ELF-1 (cell line): Measurements from ENCODE around the gene IL16.

ENCODE experiments used
- DNase-seq: peaks from one replicate; pipeline ENCODE4 v3.0.0-alpha.2; 2016; ENCODE audit warnings: low read depth, low spot score

IL16 gene

DNA sequence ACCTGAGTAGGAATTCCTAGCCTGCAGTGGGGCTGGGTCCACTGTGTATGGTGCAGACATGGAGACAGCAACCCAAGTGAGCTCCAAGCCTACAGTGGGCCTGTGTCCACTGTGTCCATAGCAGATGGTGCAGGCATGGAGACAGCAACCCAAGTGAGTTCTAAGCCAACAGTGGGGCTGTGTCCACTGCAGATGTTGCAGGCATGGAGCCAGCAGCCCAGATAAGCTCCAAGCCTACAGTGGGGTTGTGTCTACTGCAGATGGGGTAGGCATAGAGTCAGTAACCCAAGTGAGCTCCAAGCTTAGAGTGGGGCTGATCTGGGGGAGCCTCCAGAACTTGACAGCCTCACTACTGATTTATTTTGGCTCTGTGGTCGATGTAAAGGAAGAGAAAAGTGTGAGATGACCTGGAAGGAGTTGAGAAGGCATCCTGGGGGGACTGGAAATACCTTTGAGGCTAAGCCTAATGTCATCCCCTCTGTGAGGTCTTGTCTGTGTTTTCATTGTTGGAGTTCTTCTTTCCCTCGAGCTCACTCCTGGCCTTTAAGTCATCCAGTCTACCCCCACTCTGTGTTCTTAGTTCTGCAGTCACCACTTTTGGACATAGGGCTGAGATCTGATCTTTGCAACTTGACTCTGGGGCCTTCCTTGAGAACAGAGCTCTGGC lies 22.4 kb upstream of the IL16 start:
- no peak for DNase-seq

DNA sequence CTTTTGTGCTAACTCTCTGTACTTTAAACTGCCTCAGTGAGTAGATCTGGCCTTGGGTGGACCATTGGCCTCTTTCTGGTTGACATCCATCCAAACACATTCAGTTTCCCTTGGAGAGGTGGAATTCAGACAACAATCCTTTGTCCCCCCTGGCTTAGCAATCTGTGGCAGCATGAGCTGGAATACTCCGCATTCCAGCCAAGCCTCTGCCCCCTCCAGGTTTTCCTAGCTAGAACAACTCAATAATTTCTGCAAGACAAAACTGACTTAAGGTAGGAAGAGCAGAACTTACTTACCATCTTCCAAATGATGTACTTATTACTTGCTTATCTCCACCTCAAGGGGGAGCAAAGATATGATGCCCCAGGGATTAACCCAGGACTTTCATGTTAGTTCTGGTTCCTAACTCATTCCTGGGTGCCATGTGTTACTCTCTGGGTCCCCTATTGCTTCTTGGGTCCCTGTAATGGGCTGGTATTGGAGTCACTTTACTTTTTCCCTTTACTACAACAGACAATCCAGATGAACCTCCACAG lies 21.8 kb upstream of the IL16 start:
- no peak for DNase-seq

DNA sequence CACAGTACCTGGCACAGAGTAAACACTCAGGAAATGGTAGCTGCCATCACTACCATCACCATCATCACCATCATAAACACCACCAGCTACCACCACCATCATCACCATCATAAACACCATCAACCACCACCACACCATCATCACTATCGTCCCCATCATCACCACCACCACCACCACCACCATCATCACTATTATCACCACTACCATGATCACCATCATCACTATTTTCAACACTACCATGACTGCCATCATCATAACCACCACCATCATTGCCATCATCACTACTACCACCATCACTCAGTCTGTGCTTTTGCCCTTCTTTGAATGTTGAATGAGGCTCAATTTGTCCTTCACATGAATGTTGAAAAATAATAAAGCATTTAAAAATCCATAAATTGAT lies 21.2 kb upstream of the IL16 start:
- DNase-seq: no peak

- DNase-seq: no peak
Measured at GRCh38 chr15:81176291-81176893, 20.3 kb upstream of the IL16 start.

- DNase-seq: no peak
Measured at GRCh38 chr15:81178365-81178764, 18.3 kb upstream of the IL16 start.

- no peak for DNase-seq
Measured at GRCh38 chr15:81181220-81181619, 15.5 kb upstream of the IL16 start.

DNA sequence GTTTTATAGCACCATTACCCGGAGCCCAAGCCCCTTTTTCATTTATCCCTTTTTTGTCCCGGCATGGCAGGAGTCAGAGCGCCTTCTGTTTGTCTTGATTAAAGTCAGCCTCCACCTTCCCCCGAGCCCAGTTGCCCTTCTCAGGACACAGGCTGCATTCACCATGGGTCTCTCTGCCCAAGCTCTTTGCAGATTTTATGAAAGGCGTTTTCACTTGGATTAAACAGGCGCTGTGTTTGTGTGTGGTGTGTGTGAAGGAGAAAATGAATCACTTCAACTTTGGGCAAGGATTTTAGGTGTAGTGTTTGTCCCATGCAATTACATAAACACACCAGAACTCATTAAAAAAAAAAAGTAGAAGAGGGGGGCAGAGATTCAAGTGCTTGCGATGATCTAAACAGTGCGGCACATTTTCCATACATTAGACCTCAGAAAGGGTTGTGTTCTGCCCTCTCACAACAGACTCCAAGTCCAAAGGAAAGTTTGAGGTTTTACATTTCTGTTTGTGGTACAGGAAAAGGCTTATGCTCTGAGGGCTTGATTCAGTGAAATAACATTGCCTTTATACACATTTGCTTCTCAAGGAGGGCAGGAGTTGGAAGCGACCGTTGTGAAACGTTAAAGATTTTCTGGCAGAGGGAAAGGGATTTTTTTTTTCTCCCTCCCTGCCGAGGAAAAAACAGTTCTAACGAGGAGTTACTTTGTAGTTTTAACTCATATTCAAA lies 14.5 kb upstream of the IL16 start:
- no peak for DNase-seq

DNA sequence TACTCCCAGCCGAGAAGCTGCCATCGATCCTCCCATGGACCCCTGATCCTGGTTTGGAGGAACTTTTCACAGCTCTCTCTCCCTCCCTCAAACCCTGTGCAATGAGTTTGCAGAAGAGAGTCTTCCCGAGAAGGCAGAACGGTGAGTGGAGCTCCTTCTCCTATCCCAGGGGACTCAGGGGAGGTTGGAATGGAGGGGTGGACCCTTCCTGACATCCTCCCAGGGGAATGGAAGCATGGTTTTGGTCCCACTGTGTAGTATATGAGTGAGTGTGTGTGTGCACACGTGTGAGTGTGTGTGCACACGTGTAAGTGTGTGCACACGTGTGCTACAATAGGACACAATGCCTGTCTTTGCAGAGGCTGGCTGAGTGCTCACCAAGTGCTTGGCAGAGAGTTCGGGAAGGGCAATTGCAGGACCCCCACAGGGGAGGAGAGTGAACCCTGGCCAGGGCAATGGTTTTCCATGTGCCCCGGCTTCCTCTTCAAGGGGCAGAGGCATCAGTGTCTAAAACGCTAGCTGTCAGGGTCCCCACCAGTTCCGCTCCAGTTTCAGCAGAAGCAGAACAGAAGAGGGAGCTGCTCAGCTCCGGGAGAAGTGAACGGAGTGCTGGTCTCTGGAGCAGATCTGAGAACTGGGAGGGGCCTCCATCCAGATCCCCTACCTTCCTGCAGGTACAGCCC lies 13.8 kb upstream of the IL16 start:
- no peak for DNase-seq

GRCh38 chr15:81183439-81183775 lies 13.3 kb upstream of the IL16 start:
- no peak for DNase-seq

- no peak for DNase-seq
Measured at GRCh38 chr15:81184188-81184587, 12.5 kb upstream of the IL16 start.

DNA sequence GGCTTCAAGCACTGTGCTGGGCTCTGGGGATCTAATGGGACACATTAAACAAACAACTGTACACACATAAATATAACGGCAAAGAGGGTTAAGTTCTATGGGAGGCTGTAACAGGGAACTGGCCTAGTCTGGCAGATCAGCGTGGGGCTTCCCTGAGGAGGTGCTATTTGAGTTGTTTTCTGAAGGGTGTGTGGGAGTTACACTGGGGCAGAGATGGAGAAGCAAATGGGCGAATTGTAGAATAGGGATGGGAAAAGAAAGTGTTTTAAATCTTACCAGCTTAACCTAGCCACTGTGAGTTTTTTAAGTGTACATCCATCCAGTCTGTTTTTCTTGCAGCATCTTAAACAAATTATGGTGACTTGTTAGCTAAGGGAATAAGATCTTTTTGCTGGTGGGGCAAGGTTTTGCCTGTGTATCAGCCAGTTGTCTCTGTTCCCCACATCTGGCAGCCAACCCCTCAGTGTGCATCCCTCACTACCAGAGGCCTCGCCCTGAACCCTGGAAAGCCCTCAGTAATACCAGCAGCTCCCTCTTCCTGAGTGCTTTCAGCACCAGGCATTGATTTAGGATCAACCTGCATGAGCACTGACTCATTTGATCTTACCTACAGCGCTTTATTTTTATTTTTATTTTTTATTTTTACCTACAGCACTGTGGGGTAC lies 10.9 kb upstream of the IL16 start:
- no peak for DNase-seq

GRCh38 chr15:81188354-81188753 lies 8.3 kb upstream of the IL16 start:
- DNase-seq: no peak

- DNase-seq: no peak
Measured at GRCh38 chr15:81189583-81190283, 6.9 kb upstream of the IL16 start.

DNA sequence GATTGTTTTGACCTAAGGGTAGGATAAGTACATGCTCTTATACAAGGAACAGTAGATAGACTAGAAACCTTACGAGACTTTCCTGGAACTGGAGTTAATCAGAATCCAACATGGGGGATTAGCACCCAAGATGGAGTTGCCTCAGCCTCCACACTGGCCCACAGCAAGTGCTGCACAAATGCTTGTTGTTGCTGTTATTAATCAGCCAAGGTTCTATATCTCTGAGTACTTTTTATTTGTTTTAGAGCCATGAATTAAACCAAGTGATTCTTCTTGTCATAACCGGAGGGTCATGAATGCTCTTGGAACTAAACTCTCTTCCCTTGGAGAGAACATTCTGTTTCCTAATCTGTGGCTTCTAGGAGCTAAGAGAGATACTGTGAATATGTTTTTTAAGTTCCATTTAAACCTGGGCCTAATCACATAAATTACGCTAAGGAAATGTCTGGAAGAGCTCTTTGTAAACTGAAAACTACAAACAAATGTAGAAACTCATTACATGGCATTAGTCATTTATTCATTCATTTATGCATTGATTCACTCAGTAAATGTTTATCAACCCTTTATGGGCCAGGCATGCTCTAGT lies 5.7 kb upstream of the IL16 start:
- DNase-seq: no peak

DNA sequence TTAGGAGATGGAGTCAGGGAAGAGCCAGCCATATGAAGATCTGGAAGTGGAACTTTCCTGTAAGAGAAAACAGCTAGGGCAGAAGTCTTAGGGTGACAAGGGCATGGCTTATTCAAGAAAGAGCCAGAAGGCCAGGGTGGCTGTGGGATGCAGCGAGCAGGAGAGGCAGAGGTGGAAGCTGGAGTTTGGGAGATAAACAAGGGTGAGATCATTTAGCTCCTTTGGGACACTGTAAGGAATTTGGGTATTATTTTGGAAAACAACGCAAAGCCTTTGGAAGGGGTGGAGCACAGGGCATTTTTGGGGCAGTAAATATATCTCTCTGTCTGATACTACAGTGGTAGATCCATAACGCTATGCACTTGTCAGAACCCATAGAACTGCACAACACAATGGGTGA lies 5.0 kb upstream of the IL16 start:
- no peak for DNase-seq

DNA sequence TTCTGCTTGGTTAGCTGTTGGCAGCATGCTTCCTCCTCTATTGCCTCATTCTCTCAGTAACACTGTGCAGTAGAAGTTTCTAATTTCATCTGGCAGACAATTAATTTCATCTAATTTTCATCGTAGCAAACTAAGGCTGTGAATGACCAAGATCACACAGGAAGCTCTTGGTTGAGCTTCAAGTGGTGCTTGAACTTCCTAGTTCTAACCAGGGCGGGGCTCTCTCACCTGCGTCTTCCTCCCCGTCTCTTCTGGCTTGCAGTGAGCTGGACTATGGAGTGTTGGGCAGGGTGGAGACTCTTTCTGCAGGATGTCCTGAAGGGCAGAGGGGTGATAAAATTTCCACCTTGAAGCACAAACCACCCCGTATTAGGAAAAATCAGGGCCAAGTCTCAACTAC lies 2.0 kb upstream of the IL16 start:
- no peak for DNase-seq

DNA sequence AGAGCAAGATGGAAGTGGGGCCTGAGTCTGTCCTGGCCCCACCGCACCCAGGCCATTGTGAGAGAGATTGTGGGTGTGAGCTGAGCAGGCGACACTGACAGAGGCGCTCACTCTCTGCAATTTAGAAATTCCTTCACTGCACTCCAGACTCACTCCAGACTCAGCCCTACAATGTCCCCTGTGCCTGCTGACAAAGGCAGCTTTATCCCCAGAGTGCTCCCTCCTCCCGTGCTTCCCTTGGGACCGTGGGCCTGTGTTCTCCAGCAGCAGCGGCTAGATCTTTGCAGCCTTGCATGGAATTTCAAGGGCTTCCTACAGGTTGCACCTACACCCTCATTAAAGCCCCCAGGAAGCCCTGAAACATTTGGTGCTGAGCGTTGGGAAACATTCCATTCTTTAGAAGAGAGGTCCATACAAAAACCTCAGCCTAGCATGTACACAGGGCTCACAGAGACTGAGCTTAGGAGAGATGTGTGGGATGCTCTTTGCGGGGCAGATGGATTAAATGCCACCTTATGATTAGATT lies 1.3 kb upstream of the IL16 start:
- no peak for DNase-seq

- DNase-seq: no peak
Measured at GRCh38 chr15:81197255-81197630, 564 bp downstream of the IL16 start.

DNA sequence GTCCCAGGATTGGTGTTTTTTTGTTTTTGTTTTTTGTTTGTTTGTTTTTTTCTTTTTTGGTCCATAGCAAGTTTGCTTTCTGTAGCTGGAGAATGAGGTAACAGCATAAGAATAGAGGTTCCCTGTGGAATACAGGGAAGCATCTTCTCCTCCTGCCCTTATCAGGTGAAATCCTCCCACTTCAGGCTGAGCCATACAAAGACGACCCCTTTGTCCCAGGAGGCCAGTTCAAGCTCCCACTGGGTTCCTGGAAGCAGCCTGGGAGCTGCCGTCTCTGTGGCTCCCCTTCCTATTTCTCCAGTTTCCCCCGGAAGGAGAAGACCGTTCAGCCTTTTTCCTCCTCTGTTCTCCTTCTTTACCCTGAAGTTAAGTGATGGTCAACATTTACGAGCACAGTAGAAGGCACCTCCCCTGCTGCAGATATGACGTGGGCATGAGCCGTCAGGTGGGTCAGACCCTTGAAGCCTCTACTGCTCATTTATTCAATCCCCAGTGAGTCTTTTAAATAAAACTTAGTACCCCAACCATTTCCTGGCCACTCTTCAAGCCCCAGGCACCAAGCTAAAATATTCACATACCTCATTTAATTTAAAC lies 1.1 kb downstream of the IL16 start:
- no peak for DNase-seq

GRCh38 chr15:81199031-81199779 lies 2.5 kb downstream of the IL16 start:
- no peak for DNase-seq
